AG10803 (cell line): ENCODE results near the gene AMBRA1.

Experiments used
- DNase-seq: peaks from one replicate; pipeline ENCODE4 v3.0.0; 2010; ENCODE audit warnings: low read depth
- H3K4me3 ChIP-seq: 2 replicates; pipeline ENCODE4 v1.5.1; 2011; ENCODE audit warnings: mild to moderate bottlenecking, low read length, control low read depth
- TF ChIP-seq, protein P1 (sequence below): conservative IDR thresholded peaks from 2 replicates; pipeline ENCODE4 v1.5.1; 2011; ENCODE audit warnings: mild to moderate bottlenecking, low read length, control low read depth, inconsistent platforms

Gene AMBRA1

DNA sequence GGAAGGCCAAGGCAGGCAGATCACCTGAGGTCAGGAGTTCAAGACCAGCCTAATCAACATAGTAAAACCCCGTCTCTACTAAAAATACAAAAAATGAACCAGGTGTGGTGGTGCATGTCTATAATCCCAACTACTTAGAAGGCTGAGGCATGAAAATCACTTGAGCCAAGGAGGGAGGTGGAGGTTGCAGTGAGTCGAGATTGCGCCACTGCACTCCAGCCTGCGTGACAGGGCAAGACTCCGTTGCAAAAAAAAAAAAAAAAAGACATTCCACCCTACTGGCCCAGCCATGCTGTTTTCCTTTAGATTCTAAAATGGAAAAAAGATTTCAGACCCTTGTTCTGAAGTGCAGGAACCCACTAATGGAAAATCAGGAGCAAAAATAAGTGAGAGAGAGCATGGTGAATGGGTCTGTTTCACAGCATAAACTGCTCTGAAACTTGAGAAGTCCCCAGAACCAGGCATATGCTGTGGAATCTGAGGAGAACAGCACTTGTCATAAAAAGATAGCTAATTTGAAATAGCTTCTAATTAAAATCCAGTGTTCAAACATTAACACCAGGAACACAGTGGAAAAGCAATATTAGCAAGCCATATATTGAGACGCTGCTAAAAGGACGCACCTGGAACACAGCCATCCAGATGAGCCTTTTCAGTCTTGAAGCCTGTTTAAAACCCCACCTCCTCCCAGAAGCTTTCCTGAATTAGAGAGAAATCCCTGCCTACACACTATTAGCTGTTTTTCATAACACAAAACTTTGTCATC is 136.0 kb downstream of the AMBRA1 start:
- TF ChIP-seq, protein P1, sequence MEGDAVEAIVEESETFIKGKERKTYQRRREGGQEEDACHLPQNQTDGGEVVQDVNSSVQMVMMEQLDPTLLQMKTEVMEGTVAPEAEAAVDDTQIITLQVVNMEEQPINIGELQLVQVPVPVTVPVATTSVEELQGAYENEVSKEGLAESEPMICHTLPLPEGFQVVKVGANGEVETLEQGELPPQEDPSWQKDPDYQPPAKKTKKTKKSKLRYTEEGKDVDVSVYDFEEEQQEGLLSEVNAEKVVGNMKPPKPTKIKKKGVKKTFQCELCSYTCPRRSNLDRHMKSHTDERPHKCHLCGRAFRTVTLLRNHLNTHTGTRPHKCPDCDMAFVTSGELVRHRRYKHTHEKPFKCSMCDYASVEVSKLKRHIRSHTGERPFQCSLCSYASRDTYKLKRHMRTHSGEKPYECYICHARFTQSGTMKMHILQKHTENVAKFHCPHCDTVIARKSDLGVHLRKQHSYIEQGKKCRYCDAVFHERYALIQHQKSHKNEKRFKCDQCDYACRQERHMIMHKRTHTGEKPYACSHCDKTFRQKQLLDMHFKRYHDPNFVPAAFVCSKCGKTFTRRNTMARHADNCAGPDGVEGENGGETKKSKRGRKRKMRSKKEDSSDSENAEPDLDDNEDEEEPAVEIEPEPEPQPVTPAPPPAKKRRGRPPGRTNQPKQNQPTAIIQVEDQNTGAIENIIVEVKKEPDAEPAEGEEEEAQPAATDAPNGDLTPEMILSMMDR: no peak
- no peak overlapping the region for H3K4me3 ChIP-seq
- DNase-seq: no peak

DNA sequence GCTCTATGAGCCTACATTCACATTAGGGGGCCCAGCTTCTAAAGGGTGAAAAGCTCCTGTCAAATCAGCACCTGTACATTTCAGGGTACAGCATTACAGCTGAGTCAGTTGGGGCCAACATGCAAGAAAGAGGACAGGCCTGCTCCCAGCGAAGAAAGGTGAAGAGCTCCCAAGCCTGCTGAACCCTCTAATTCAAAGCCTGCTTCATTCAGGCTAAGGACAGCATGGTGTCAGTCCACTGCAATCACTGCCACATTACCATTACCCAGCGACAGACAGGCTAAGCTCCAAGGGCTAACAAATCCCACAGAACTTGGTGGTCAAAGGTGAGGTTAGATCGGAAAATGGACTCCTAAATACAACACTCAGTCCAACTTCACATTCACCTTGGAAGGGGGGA is 136.8 kb downstream of the AMBRA1 start:
- TF ChIP-seq, protein P1: no peak
- no peak overlapping the region for H3K4me3 ChIP-seq

DNA sequence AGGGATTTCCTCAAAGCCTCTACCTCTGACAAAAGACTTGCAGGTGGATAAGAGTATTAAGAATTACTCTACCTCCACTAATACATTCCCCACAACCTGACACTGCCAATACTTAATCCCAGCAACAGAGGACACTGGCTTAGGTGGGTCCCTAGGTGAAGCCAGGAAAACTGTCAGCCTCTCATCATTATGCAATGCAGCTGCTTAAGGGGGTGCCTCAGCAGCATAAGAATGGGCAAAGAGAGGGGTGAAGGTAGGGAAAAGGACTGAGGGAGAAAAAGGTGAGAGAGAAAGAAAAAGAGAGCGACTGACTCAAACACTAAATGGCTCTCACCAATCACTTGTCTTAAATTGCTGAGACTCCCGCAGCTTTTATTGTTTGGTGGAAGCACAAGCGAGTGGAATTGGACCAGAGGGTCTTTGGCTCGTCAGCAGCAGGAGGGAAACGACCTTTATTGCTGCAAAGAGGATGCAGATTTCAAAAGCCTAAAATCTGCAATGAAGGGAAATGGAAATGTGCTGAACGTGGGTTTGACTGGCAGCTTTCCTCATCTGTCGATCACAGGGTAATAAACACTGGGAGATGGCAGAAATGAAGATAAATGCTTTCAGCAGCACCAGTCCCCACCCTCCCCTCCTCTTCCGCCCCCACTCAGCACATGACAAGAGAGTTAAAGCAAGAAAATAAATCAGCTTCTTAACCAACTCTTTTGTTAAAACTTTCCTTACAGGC is 137.4 kb downstream of the AMBRA1 start:
- no peak for DNase-seq
- no peak overlapping the region for H3K4me3 ChIP-seq
- TF ChIP-seq, protein P1: no peak

More for the DNA sequence above, 136.8 kb downstream of the AMBRA1 start:
- DNase-seq: no peak

DNA sequence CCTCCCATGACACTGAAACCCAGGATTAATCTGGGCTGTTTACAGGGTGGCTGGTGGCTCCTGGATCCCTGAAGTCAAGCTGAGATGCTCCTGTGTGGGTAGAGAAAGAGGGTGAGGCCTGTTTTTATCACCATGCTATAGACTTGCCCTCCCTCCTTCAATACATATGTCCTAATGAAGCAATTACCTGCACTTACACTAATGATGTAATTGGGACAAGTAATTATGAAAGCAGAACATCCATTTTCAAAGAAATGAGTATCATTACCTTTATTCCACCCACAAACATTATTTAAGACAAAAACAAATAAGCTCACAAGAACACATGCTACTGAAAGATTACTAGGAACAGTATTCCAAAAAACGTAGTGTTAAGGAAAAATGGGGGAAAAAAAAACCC is 138.0 kb downstream of the AMBRA1 start:
- DNase-seq: no peak

DNA sequence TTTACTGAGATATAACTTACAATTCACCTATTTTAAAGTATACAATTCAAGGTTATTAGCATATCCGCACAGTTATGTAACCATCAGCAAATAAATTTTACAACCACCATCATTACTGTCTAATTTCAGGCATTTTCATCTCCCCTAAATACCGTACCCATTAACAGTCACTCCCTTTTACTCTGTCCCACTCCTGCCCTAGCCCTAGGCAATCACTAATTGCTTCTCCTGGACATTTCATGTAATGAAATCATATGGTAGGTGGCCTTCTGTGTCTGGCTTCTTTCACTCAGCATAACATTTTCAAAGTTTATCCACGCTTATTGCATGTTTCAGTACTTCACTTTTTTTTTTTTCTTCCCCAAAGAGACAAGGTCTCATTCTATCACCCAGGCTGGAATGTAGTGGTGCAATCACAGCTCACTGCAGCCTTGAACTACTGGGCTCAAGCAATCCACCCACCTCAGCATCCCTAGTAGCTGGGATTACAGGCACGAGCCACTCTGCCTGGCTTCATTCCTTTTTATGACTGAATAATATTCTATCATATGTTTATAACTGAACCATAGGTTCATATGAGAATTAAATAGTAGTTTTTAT is 140.8 kb downstream of the AMBRA1 start:
- no peak for DNase-seq
- H3K4me3 ChIP-seq: no peak overlapping the region
- TF ChIP-seq, protein P1: no peak

More for the DNA sequence above, 138.0 kb downstream of the AMBRA1 start:
- TF ChIP-seq, protein P1: no peak
- H3K4me3 ChIP-seq: no peak overlapping the region

DNA sequence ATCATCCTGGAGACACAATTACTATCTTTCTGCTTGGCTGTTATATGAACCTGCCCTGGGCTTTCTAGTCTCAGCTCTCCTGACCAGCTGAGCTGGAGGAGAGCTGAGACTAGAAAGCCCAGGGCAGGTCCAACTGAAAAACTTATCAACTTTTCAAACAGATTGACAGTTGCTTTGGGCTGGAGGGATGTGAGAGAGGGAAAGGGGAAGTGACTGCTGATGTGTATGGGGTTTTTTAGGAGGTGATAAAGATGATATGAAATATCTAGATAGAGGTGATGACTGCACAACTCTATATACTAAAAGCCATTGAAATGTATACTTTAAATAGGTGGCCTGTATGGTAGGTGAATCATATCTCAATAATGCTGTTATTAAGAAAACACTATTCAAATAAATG is 142.1 kb downstream of the AMBRA1 start:
- no peak for DNase-seq
- TF ChIP-seq, protein P1: no peak
- H3K4me3 ChIP-seq: no peak overlapping the region
